A549 (cell line): Measurements from ENCODE around the gene KCNG2.

Experiments
- CBX8 ChIP-seq: fragments of 200-600 bp; sonication (generic); IDR thresholded peaks from 2 replicates; pipeline ENCODE4 v1.6.1; 2016
- FOSL2 ChIP-seq, 2 experiments: fragments of 450-650 bp in 1 of 2; fragments of >200 bp in 1 of 2; sonication (Bioruptor Twin) in 1 of 2; formaldehyde crosslinking; IDR thresholded peaks; 2 replicates each; pipeline versions ENCODE4 v1.5.0 to v1.6.1; 2016 to 2020; ENCODE audit warnings: mild to moderate bottlenecking in 1 of 2, moderate library complexity in 1 of 2
- GATA3 ChIP-seq: IDR thresholded peaks from 2 replicates; pipeline ENCODE4 v1.6.1; 2012; ENCODE audit warnings: borderline replicate concordance
- JUNB ChIP-seq: fragments of >200 bp; sonication (Bioruptor Twin); formaldehyde crosslinking; IDR thresholded peaks from 2 replicates; pipeline ENCODE4 v1.6.1; 2016
- MAZ ChIP-seq: fragments of 150-350 bp; IDR thresholded peaks from 2 replicates; pipeline ENCODE4 v1.6.1; 2014; ENCODE audit warnings: antibody characterized with exemption, low read depth, low read length, borderline replicate concordance
- NR3C1 ChIP-seq: fragments of >200 bp; sonication (Bioruptor Twin); formaldehyde crosslinking; IDR thresholded peaks from 3 replicates; pipeline ENCODE4 v1.6.1; 2017
- PBX3 ChIP-seq: IDR thresholded peaks from 2 replicates; pipeline ENCODE4 v1.6.1; 2012
- PHF8 ChIP-seq: fragments of 200-600 bp; sonication (generic); IDR thresholded peaks from 2 replicates; pipeline ENCODE4 v1.6.1; 2016; ENCODE audit warnings: low read depth, mild to moderate bottlenecking, antibody characterized with exemption, moderate library complexity, borderline replicate concordance
- POLR2A ChIP-seq: IDR thresholded peaks from 2 replicates; pipeline ENCODE4 v1.6.1; 2012; ENCODE audit warnings: mild to moderate bottlenecking, low read length
- RAD21 ChIP-seq, 2 experiments: fragments of >200 bp in 1 of 2; sonication (Bioruptor Twin) in 1 of 2; formaldehyde crosslinking in 1 of 2; IDR thresholded peaks in 1 of 2; conservative IDR thresholded peaks in 1 of 2; 2 replicates in 1 of 2; 3 replicates in 1 of 2; pipeline ENCODE4 v1.6.1; 2012 to 2018; ENCODE audit warnings: inconsistent platforms in 1 of 2
- TF ChIP-seq, protein P1 (sequence below): fragments of >200 bp; sonication (Bioruptor Twin); formaldehyde crosslinking; IDR thresholded peaks from 3 replicates; pipeline ENCODE4 v1.5.1; 2016
- TF ChIP-seq, protein P2 (sequence below): fragments of >200 bp; sonication (Bioruptor Twin); formaldehyde crosslinking; IDR thresholded peaks from 3 replicates; pipeline ENCODE4 v1.6.1; 2016
- TF ChIP-seq, protein P3 (sequence below): IDR thresholded peaks from 2 replicates; pipeline ENCODE4 v1.6.1; 2012

GRCh38 chr18:79888016-79888415 lies 90.3 kb downstream of the KCNG2 start:
- TF ChIP-seq, protein P1, sequence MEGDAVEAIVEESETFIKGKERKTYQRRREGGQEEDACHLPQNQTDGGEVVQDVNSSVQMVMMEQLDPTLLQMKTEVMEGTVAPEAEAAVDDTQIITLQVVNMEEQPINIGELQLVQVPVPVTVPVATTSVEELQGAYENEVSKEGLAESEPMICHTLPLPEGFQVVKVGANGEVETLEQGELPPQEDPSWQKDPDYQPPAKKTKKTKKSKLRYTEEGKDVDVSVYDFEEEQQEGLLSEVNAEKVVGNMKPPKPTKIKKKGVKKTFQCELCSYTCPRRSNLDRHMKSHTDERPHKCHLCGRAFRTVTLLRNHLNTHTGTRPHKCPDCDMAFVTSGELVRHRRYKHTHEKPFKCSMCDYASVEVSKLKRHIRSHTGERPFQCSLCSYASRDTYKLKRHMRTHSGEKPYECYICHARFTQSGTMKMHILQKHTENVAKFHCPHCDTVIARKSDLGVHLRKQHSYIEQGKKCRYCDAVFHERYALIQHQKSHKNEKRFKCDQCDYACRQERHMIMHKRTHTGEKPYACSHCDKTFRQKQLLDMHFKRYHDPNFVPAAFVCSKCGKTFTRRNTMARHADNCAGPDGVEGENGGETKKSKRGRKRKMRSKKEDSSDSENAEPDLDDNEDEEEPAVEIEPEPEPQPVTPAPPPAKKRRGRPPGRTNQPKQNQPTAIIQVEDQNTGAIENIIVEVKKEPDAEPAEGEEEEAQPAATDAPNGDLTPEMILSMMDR, result no peak
- TF ChIP-seq CBX8 (no peak), POLR2A (no peak), RAD21 (conservative IDR thresholded peaks at IDR 0.05 in 1 of 2, IDR thresholded peaks at IDR 0.05 in 1 of 2) (no peak), JUNB (no peak), MAZ (no peak), PHF8 (no peak), FOSL2 (IDR thresholded peaks at IDR 0.05) (no peak), FOSL2 (CRISPR knock-in tag; IDR thresholded peaks at IDR 0.05) (no peak), PBX3 (no peak), NR3C1 (no peak), GATA3 (no peak)
- TF ChIP-seq, protein P2, sequence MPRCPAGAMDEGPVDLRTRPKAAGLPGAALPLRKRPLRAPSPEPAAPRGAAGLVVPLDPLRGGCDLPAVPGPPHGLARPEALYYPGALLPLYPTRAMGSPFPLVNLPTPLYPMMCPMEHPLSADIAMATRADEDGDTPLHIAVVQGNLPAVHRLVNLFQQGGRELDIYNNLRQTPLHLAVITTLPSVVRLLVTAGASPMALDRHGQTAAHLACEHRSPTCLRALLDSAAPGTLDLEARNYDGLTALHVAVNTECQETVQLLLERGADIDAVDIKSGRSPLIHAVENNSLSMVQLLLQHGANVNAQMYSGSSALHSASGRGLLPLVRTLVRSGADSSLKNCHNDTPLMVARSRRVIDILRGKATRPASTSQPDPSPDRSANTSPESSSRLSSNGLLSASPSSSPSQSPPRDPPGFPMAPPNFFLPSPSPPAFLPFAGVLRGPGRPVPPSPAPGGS, result no peak
- TF ChIP-seq, protein P3, sequence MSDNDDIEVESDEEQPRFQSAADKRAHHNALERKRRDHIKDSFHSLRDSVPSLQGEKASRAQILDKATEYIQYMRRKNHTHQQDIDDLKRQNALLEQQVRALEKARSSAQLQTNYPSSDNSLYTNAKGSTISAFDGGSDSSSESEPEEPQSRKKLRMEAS, result no peak
